Measurements from ENCODE around the gene DNAI1. TPM values are rescaled to one million over a fixed set of nuclear protein-coding genes. Genes with fewer than 3 reads are reported as not detected.

Gene DNAI1
- total and polyA plus RNA-seq, 2 of the 13 experiments (the other 11 are each of a cell fraction or from before 2014, with no cell fraction given): not detected

DNA sequence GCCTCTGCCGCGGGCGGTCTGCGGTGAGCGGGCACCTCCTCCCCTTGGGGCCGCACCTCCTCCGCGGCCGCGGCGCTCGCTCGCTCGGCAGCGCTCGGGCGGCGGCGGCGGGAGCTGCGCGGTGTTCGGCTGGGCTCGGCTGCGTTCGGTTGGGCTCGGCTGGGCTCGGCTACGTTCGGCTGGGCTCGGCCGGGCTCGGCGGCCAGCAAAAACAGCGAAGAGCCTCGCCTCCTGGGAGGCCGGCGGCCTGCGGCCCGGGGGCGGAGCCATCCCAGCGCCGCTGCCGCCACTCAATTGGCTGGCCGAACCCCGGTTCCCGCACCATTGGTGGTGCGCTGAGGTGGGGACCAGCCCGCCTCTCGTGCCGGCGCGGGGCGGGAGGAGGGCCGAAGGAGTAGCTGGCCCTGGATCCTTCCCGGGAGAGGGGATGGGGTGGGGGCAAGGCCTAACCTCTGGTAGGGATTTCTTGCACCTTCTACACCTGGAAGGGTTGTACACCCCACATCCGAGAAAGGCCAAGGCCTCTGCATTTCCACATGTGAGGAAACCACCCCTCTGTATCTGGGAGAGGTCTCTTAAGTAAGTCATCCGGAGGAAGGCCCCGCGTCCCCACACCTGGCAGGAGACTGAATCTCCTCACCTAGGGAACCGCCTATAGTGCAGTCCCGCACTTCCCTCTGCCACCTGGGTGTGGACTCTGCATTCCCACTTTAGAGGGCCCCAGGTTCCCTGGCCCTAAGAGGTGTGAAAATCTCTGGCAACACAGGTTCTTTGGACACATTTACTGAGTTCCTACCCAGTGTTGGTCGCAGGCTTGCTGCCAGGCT, 64.6 kb downstream of the DNAI1 start, which contains the start of gene ENHO (continued):
- TF ChIP-seq SALL1 (CRISPR knock-in tag; IDR thresholded peaks at IDR 0.05): peak; percentile 7; the same call in 1 of the 2 replicates
- TF ChIP-seq, protein P1, sequence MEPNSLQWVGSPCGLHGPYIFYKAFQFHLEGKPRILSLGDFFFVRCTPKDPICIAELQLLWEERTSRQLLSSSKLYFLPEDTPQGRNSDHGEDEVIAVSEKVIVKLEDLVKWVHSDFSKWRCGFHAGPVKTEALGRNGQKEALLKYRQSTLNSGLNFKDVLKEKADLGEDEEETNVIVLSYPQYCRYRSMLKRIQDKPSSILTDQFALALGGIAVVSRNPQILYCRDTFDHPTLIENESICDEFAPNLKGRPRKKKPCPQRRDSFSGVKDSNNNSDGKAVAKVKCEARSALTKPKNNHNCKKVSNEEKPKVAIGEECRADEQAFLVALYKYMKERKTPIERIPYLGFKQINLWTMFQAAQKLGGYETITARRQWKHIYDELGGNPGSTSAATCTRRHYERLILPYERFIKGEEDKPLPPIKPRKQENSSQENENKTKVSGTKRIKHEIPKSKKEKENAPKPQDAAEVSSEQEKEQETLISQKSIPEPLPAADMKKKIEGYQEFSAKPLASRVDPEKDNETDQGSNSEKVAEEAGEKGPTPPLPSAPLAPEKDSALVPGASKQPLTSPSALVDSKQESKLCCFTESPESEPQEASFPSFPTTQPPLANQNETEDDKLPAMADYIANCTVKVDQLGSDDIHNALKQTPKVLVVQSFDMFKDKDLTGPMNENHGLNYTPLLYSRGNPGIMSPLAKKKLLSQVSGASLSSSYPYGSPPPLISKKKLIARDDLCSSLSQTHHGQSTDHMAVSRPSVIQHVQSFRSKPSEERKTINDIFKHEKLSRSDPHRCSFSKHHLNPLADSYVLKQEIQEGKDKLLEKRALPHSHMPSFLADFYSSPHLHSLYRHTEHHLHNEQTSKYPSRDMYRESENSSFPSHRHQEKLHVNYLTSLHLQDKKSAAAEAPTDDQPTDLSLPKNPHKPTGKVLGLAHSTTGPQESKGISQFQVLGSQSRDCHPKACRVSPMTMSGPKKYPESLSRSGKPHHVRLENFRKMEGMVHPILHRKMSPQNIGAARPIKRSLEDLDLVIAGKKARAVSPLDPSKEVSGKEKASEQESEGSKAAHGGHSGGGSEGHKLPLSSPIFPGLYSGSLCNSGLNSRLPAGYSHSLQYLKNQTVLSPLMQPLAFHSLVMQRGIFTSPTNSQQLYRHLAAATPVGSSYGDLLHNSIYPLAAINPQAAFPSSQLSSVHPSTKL (CRISPR knock-in tag; IDR thresholded peaks at IDR 0.05): 0 out of 2 replicates have a peak, but pooled peaks have one; percentile 30
- TF ChIP-seq, protein P2, sequence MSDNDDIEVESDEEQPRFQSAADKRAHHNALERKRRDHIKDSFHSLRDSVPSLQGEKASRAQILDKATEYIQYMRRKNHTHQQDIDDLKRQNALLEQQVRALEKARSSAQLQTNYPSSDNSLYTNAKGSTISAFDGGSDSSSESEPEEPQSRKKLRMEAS (IDR thresholded peaks at IDR 0.05): peak; percentile 69
- TF ChIP-seq, protein P3, sequence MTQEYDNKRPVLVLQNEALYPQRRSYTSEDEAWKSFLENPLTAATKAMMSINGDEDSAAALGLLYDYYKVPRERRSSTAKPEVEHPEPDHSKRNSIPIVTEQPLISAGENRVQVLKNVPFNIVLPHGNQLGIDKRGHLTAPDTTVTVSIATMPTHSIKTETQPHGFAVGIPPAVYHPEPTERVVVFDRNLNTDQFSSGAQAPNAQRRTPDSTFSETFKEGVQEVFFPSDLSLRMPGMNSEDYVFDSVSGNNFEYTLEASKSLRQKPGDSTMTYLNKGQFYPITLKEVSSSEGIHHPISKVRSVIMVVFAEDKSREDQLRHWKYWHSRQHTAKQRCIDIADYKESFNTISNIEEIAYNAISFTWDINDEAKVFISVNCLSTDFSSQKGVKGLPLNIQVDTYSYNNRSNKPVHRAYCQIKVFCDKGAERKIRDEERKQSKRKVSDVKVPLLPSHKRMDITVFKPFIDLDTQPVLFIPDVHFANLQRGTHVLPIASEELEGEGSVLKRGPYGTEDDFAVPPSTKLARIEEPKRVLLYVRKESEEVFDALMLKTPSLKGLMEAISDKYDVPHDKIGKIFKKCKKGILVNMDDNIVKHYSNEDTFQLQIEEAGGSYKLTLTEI (CRISPR knock-in tag; conservative IDR thresholded peaks at IDR 0.05): no peak
- TF ChIP-seq ZNF547 (CRISPR knock-in tag; IDR thresholded peaks at IDR 0.05): 0 out of 2 replicates have a peak, but pooled peaks have one; percentile 69
- TF ChIP-seq, protein P4, sequence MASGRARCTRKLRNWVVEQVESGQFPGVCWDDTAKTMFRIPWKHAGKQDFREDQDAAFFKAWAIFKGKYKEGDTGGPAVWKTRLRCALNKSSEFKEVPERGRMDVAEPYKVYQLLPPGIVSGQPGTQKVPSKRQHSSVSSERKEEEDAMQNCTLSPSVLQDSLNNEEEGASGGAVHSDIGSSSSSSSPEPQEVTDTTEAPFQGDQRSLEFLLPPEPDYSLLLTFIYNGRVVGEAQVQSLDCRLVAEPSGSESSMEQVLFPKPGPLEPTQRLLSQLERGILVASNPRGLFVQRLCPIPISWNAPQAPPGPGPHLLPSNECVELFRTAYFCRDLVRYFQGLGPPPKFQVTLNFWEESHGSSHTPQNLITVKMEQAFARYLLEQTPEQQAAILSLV (CRISPR knock-in tag; IDR thresholded peaks at IDR 0.05; ENCODE audit: borderline replicate concordance): peak; percentile 45; the same call in 1 of the 2 replicates
- TF ChIP-seq, protein P5, sequence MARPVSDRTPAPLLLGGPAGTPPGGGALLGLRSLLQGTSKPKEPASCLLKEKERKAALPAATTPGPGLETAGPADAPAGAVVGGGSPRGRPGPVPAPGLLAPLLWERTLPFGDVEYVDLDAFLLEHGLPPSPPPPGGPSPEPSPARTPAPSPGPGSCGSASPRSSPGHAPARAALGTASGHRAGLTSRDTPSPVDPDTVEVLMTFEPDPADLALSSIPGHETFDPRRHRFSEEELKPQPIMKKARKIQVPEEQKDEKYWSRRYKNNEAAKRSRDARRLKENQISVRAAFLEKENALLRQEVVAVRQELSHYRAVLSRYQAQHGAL (CRISPR knock-in tag; IDR thresholded peaks at IDR 0.05; ENCODE audit: not compliant biosample characterization): no peak
- TF ChIP-seq, protein P6, sequence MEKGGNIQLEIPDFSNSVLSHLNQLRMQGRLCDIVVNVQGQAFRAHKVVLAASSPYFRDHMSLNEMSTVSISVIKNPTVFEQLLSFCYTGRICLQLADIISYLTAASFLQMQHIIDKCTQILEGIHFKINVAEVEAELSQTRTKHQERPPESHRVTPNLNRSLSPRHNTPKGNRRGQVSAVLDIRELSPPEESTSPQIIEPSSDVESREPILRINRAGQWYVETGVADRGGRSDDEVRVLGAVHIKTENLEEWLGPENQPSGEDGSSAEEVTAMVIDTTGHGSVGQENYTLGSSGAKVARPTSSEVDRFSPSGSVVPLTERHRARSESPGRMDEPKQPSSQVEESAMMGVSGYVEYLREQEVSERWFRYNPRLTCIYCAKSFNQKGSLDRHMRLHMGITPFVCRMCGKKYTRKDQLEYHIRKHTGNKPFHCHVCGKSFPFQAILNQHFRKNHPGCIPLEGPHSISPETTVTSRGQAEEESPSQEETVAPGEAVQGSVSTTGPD (CRISPR knock-in tag; IDR thresholded peaks at IDR 0.05): no peak
- TF ChIP-seq AGO2 (optimal IDR thresholded peaks at IDR 0.05; ENCODE audit: low read depth, low read length): no peak
- peak; percentile 71 for TF ChIP-seq NFYC (CRISPR knock-in tag; IDR thresholded peaks at IDR 0.05)
- TF ChIP-seq ZFY (CRISPR knock-in tag; IDR thresholded peaks at IDR 0.05): 0 out of 2 replicates have a peak, but pooled peaks have one; percentile 38
- TF ChIP-seq, protein P7, sequence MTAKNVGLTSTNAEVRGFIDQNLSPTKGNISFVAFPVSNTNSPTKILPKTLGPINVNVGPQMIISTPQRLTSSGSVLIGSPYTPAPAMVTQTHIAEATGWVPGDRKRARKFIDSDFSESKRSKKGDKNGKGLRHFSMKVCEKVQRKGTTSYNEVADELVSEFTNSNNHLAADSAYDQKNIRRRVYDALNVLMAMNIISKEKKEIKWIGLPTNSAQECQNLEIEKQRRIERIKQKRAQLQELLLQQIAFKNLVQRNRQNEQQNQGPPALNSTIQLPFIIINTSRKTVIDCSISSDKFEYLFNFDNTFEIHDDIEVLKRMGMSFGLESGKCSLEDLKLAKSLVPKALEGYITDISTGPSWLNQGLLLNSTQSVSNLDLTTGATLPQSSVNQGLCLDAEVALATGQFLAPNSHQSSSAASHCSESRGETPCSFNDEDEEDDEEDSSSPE (CRISPR knock-in tag; IDR thresholded peaks at IDR 0.05): peak; percentile 67
- no peak for TF ChIP-seq ZNF335 (CRISPR knock-in tag; IDR thresholded peaks at IDR 0.05)
- TF ChIP-seq, protein P8, sequence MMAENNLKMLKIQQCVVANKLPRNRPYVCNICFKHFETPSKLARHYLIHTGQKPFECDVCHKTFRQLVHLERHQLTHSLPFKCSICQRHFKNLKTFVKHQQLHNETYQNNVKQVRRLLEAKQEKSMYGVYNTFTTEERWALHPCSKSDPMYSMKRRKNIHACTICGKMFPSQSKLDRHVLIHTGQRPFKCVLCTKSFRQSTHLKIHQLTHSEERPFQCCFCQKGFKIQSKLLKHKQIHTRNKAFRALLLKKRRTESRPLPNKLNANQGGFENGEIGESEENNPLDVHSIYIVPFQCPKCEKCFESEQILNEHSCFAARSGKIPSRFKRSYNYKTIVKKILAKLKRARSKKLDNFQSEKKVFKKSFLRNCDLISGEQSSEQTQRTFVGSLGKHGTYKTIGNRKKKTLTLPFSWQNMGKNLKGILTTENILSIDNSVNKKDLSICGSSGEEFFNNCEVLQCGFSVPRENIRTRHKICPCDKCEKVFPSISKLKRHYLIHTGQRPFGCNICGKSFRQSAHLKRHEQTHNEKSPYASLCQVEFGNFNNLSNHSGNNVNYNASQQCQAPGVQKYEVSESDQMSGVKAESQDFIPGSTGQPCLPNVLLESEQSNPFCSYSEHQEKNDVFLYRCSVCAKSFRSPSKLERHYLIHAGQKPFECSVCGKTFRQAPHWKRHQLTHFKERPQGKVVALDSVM (CRISPR knock-in tag; IDR thresholded peaks at IDR 0.05): peak; percentile 90

All from HepG2 (cell line).